Parathyroid adenoma (tissue), 2 donors: ENCODE results near the gene ITIH3.

Experiments
- H2AFZ ChIP-seq: fragments of 300-600 bp; sonication (generic); one replicate; pipeline ENCODE4 v1.7.0; 2017; ENCODE audit warnings: antibody characterized with exemption, mild to moderate bottlenecking
- H3K27ac ChIP-seq: fragments of 300-600 bp; sonication (generic); one replicate; pipeline ENCODE4 v1.7.0; 2017
- H3K27me3 ChIP-seq: fragments of 300-600 bp; sonication (generic); one replicate; pipeline ENCODE4 v1.7.0; 2017; ENCODE audit warnings: low read length; ENCODE audit not compliant: control insufficient read depth, insufficient read depth
- H3K36me3 ChIP-seq: fragments of 300-600 bp; sonication (generic); one replicate; pipeline ENCODE4 v1.7.0; 2017; ENCODE audit warnings: low read length; ENCODE audit not compliant: control insufficient read depth, insufficient read depth
- H3K4me1 ChIP-seq: fragments of 300-600 bp; sonication (generic); one replicate; pipeline ENCODE4 v1.7.0; 2017; ENCODE audit warnings: control low read depth
- H3K4me2 ChIP-seq: fragments of 300-600 bp; sonication (generic); one replicate; pipeline ENCODE4 v1.7.0; 2017; ENCODE audit warnings: low read length
- H3K4me3 ChIP-seq: fragments of 300-600 bp; sonication (generic); one replicate; pipeline ENCODE4 v1.7.0; 2017; ENCODE audit warnings: low read depth, low read length
- H3K79me2 ChIP-seq: fragments of 300-600 bp; sonication (generic); one replicate; pipeline ENCODE4 v1.7.0; 2017; ENCODE audit warnings: control low read depth
- H3K9ac ChIP-seq: fragments of 300-600 bp; sonication (generic); one replicate; pipeline ENCODE4 v1.7.0; 2017; ENCODE audit warnings: mild to moderate bottlenecking
- H3K9me3 ChIP-seq: fragments of 300-600 bp; sonication (generic); one replicate; pipeline ENCODE4 v1.7.0; 2017; ENCODE audit warnings: low read length; ENCODE audit not compliant: control insufficient read depth
- CTCF ChIP-seq: fragments of 300-600 bp; sonication (generic); IDR thresholded peaks from one replicate; pipeline ENCODE4 v1.7.0; 2017; ENCODE audit warnings: antibody characterized with exemption, mild to moderate bottlenecking
- donor health status: primary hyperparathyroidism.

Gene ITIH3

GRCh38 chr3:52841981-52842340 lies 47.4 kb downstream of the ITIH3 start:
- no peak overlapping the region for H3K4me3 ChIP-seq
- no peaks in the 10 kb centered on the region for H3K4me1 ChIP-seq
- no peak overlapping the region for H2AFZ ChIP-seq
- no peaks in the 10 kb centered on the region for H3K79me2 ChIP-seq
- H3K9ac ChIP-seq: no peak overlapping the region
- no peaks in the 10 kb centered on the region for H3K9me3 ChIP-seq
- no peak overlapping the region for H3K4me2 ChIP-seq
- H3K36me3 ChIP-seq: no peaks in the 10 kb centered on the region
- no peaks in the 10 kb centered on the region for H3K27me3 ChIP-seq
- no peak for TF ChIP-seq CTCF
- H3K27ac ChIP-seq: no peak overlapping the region

DNA sequence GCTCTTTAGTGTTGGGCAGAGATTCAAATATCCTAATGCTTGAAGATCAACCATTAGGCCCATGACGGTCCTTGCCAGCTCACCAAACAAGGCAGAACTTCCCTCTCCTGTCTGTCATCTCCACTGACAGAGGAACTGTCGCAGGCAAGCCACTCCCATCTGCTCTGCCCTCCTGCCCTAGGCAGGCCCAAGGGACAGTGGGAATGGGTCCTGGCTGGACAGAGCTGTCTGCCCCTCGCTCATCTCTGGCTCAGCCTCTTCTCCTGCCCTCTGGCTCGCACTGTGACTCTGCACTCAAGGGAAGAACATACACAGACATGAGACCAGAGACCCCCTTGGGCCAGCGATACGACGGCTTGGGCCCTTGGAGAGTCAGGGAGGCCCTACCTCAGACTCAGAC lies 47.8 kb downstream of the ITIH3 start:
- Histone ChIP-seq H3K36me3 (no peaks in the 10 kb centered on the region), H3K27ac (no peak overlapping the region)
- TF ChIP-seq CTCF: no peak

DNA sequence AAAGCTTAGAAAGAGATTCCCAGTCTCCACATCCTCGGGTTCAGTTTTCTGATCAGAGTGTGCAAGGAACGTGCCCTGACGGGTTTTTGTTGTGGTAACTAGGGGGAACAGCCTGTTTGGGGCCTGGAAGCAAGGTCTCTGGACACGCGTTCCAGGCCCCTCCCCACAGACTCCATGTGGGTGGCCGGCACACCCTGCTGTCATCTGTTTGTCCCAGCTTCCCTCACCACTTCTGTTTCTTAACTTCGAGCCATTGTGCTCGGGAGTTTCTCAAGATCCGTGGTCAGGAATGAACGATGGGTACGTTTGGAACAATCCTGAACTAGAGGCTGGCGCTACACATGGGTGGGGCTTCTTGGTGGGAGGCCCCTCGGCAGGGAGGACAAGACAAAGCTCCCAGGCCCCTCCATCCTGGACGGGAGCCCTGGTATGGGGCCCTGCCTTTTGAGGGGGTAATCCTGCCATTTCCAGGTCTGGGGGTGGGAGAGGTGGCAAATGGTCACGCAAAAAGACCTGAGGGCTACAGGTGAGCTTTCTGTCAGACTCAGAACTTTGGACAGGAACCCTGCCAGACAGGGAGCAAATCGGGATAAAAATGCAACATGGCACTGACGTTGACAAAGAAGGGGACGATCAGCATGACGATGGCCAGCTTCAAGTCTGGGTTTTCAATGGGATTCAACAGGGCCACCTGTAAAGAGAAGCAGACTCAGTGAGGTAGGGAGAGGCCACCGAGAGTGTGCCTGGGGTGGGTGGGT lies 48.7 kb downstream of the ITIH3 start:
- Histone ChIP-seq H3K9ac (no peak overlapping the region), H3K4me1 (no peaks in the 10 kb centered on the region), H3K36me3 (no peaks in the 10 kb centered on the region), H3K4me3 (no peak overlapping the region), H3K79me2 (no peaks in the 10 kb centered on the region), H2AFZ (no peak overlapping the region), H3K27ac (no peak overlapping the region), H3K9me3 (no peaks in the 10 kb centered on the region), H3K27me3 (no peaks in the 10 kb centered on the region), H3K4me2 (no peak overlapping the region)
- no peak for TF ChIP-seq CTCF

More for the DNA sequence above, 47.8 kb downstream of the ITIH3 start:
- H3K27me3 ChIP-seq: no peaks in the 10 kb centered on the region
- H3K9me3 ChIP-seq: no peaks in the 10 kb centered on the region
- no peak overlapping the region for H2AFZ ChIP-seq
- H3K79me2 ChIP-seq: no peaks in the 10 kb centered on the region
- no peak overlapping the region for H3K4me2 ChIP-seq
- no peaks in the 10 kb centered on the region for H3K4me1 ChIP-seq
- no peak overlapping the region for H3K9ac ChIP-seq
- no peak overlapping the region for H3K4me3 ChIP-seq

DNA sequence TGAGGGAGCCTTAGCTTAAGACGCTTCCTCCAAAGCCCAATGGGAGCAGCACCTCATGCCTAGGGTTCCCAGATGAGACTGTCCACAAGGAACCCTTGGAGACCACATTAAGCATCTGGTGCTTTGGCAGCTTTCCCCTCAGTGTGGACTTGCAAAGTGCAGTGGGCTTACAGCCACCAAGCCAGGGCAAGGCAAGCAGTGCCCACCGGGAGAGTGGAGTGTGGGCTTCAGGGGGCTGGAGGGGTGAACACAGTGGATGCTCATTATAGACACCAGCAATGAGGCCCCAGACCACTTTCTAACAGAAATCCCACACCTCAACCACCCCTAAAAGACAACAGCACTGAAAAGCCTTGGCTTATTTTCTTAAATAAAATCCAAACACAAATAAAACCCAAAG lies 49.3 kb downstream of the ITIH3 start:
- TF ChIP-seq CTCF: no peak
- Histone ChIP-seq H3K36me3 (no peaks in the 10 kb centered on the region), H3K9ac (no peak overlapping the region), H3K9me3 (no peaks in the 10 kb centered on the region), H2AFZ (no peak overlapping the region), H3K27ac (no peak overlapping the region), H3K79me2 (no peaks in the 10 kb centered on the region), H3K27me3 (no peaks in the 10 kb centered on the region), H3K4me2 (no peak overlapping the region), H3K4me3 (no peak overlapping the region), H3K4me1 (no peaks in the 10 kb centered on the region)

GRCh38 chr3:52844290-52844975 lies 49.8 kb downstream of the ITIH3 start:
- no peak overlapping the region for H3K27ac ChIP-seq

More at GRCh38 chr3:52844290-52844975, 49.8 kb downstream of the ITIH3 start:
- H3K4me3 ChIP-seq: no peak overlapping the region
- no peaks in the 10 kb centered on the region for H3K79me2 ChIP-seq
- H3K36me3 ChIP-seq: no peaks in the 10 kb centered on the region
- H3K4me1 ChIP-seq: no peaks in the 10 kb centered on the region
- H3K27me3 ChIP-seq: no peaks in the 10 kb centered on the region
- no peak overlapping the region for H3K9ac ChIP-seq
- H3K9me3 ChIP-seq: no peaks in the 10 kb centered on the region
- TF ChIP-seq CTCF: no peak
- no peak overlapping the region for H3K4me2 ChIP-seq
- H2AFZ ChIP-seq: no peak overlapping the region
